Stomach (tissue), 19 donors: ENCODE measurements around the gene CHCHD3. TPM values are rescaled to one million over a fixed set of nuclear protein-coding genes. Genes with fewer than 3 reads are reported as not detected.

Source experiments
- DNase-seq, 2 donors: peaks; one replicate each; pipeline versions ENCODE4 v3.0.0 to v3.0.0-alpha.2; 2013 to 2019
- H3K27ac ChIP-seq, 5 donors: fragments of 200-600 bp in 4 of 5; sonication (generic) in 4 of 5; one replicate each; pipeline ENCODE4 v1.5.1; 2013 to 2019; ENCODE audit warnings: mild to moderate bottlenecking in 1 of 5, moderate library complexity in 1 of 5
- H3K27me3 ChIP-seq, 3 donors: fragments of 200-600 bp; sonication (generic); one replicate each; pipeline ENCODE4 v1.5.1; 2017 to 2019; ENCODE audit warnings: mixed run types in 1 of 3
- H3K36me3 ChIP-seq, 4 donors: fragments of 200-600 bp; sonication (generic); 1 replicate in 3 of 4; 2 replicates in 1 of 4; pipeline ENCODE4 v1.5.1; 2016 to 2019
- H3K4me1 ChIP-seq, 4 donors: fragments of 200-600 bp; sonication (generic); one replicate each; pipeline ENCODE4 v1.5.1; 2016 to 2019
- H3K4me3 ChIP-seq, 4 donors: fragments of 200-600 bp; sonication (generic) in 3 of 4; one replicate each; pipeline ENCODE4 v1.5.1; 2016 to 2019; ENCODE audit warnings: mild to moderate bottlenecking in 1 of 4
- H3K9me3 ChIP-seq, 4 donors: fragments of 200-600 bp; sonication (generic); one replicate each; pipeline ENCODE4 v1.5.1; 2016 to 2019
- EP300 ChIP-seq: sonication (generic); formaldehyde crosslinking; IDR thresholded peaks from one replicate; pipeline ENCODE4 v1.6.1; 2017; ENCODE audit warnings: antibody characterized with exemption
- POLR2A ChIP-seq, 4 donors: fragments of 450-650 bp; IDR thresholded peaks; one replicate each; pipeline ENCODE4 v1.6.1; 2016; ENCODE audit warnings: antibody characterized with exemption in 4 of 4, control low read depth in 2 of 4, mild to moderate bottlenecking in 1 of 4, moderate library complexity in 1 of 4
- POLR2AphosphoS5 ChIP-seq, 3 donors: sonication (generic); formaldehyde crosslinking; IDR thresholded peaks; one replicate each; pipeline ENCODE4 v1.6.1; 2016; ENCODE audit warnings: antibody characterized with exemption in 3 of 3
- WGBS, 5 donors: extraction: QIAGEN DNeasy Blood & Tissue Kit in 3 of 5; methylation state at CpG; one replicate each; pipeline versions ENCODE4 v1.1.5 to v1.1.7; 2013 to 2018; 5-methylcytosine and 5-hydroxymethylcytosine counted together
- intact Hi-C: fragments of 100-400 bp; cut with DNase I; formaldehyde crosslinking; loops from one replicate; pipeline ENCODE4 v1.15.1; 2023; ENCODE audit warnings: low total_unique reads
- long read RNA-seq, 10 donors: transcript quantifications; one replicate each; lab custom pipeline, GENCODE V29; 2026
- polyA plus RNA-seq, 3 donors: library from polyadenylated mRNA; stranded (reverse); fragments of 200-250 nt; gene quantifications; one replicate each; pipeline ENCODE4 v1.2.3, GENCODE V29; 2013
- total RNA-seq, 5 donors: library from RNA; depleted of rRNA; stranded (reverse); fragments of >200 nt; gene quantifications; one replicate each; pipeline versions ENCODE4 v1.1.0 to v1.2.3, GENCODE V29; 2014 to 2016
- TF ChIP-seq, protein P1 (sequence below), 7 experiments: fragments of 450-650 bp in 4 of 7; fragments of 200-600 bp in 3 of 7; sonication (generic) in 3 of 7; IDR thresholded peaks; one replicate each; pipeline ENCODE4 v1.5.1; 2016 to 2019; ENCODE audit warnings: antibody characterized with exemption in 7 of 7, control low read depth in 2 of 7, mild to moderate bottlenecking in 1 of 7
- donor health status: healthy with polysubstance abuse.
- donor health status: Bipolar disorder and iron deficiency.
- donor health status: healthy.

CHCHD3 gene
- total RNA-seq (10 to 100 TPM in 4 of 5 donors, 1 to 10 TPM in 1; 5.8 to 90.9 (median 40.2) TPM), polyA plus RNA-seq (10 to 100 TPM; 23.0 to 40.3 (median 39.6) TPM)
- long read RNA-seq, donor 1, transcript CHCHD3-201 (8 exons, 1,598 nt) = major isoform, 14 of 25 reads
- long read RNA-seq, donor 1, partial matches to known transcripts = 11 of 25 reads
- long read RNA-seq, donor 1, other reads (novel, unspliced or antisense) = 0 of 25 reads
- long read RNA-seq, donor 2, transcript CHCHD3-201 (8 exons, 1,598 nt) = major isoform, 9 of 16 reads
- long read RNA-seq, donor 2, partial matches to known transcripts = 7 of 16 reads
- long read RNA-seq, donor 2, other reads (novel, unspliced or antisense) = 0 of 16 reads
- long read RNA-seq, donor 3, transcript CHCHD3-201 (8 exons, 1,598 nt) = major isoform, 16 of 22 reads
- long read RNA-seq, donor 3, partial matches to known transcripts = 6 of 22 reads
- long read RNA-seq, donor 3, other reads (novel, unspliced or antisense) = 0 of 22 reads
- long read RNA-seq, donor 4, partial matches to known transcripts = 0 of 4 reads
- long read RNA-seq, donor 4, other reads (novel, unspliced or antisense) = 0 of 4 reads
- long read RNA-seq, donor 5, transcript CHCHD3-201 (8 exons, 1,598 nt) = major isoform, 19 of 40 reads
- long read RNA-seq, donor 5, partial matches to known transcripts = 10 of 40 reads
- long read RNA-seq, donor 5, other reads (novel, unspliced or antisense) = 11 of 40 reads
- long read RNA-seq, donor 6, transcript CHCHD3-201 (8 exons, 1,598 nt) = major isoform, 25 of 91 reads
- long read RNA-seq, donor 6, partial matches to known transcripts = 66 of 91 reads
- long read RNA-seq, donor 6, other reads (novel, unspliced or antisense) = 0 of 91 reads
- long read RNA-seq, donor 7, transcript CHCHD3-201 (8 exons, 1,598 nt) = major isoform, 22 of 22 reads
- long read RNA-seq, donor 7, partial matches to known transcripts = 0 of 22 reads
- long read RNA-seq, donor 7, other reads (novel, unspliced or antisense) = 0 of 22 reads
- long read RNA-seq, donor 8, transcript CHCHD3-201 (8 exons, 1,598 nt) = major isoform, 13 of 21 reads
- long read RNA-seq, donor 8, partial matches to known transcripts = 8 of 21 reads
- long read RNA-seq, donor 8, other reads (novel, unspliced or antisense) = 0 of 21 reads
- long read RNA-seq, donor 9, transcript CHCHD3-201 (8 exons, 1,598 nt) = major isoform, 10 of 15 reads
- long read RNA-seq, donor 9, partial matches to known transcripts = 5 of 15 reads
- long read RNA-seq, donor 9, other reads (novel, unspliced or antisense) = 0 of 15 reads
- long read RNA-seq, donor 10, transcript CHCHD3-201 (8 exons, 1,598 nt) = major isoform, 13 of 13 reads
- long read RNA-seq, donor 10, partial matches to known transcripts = 0 of 13 reads
- long read RNA-seq, donor 10, other reads (novel, unspliced or antisense) = 0 of 13 reads

DNA sequence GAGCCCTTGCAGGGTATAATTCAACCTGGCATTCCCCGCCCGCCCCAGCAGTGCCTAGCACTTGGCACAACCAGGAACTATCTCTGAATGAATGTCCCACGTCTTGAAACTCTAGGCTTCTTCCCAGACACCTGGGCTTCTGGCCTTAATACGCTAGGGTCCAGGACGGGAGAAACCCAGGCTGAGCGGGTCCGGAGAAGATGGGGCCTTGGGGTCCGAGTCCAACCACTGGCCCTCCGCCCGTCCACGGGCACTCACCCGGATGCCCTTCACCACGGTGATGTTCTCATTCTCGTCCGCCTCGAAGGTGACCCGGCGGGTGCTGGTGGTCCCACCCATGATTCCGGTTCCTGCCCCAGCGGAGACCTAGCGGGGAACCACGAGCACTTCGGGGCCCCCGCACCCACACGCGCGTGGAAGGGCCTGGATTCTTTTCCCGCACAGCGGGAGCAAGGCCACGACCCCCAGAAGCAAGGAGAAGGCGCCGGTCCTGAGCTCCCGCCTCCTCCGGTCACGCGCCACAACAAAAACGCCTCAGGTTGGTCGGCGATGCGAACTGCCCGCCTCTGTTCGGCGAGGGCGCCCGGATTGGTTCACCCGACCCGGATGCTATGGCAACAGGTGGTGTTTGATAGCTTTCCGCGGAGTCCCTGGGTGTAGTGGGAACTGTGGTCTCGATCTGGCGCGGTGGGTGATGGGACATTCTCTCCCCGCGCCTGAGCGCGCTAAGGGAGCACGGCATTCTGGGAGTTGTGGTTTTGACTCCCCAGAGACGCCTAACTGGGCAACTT lies at the start of gene CHCHD3:
Gene CHCHD3, minus strand, starts transcription at position 492 of the 791 bp plus-strand sequence. Its CDS starts 153 bp downstream, at position 339.
- no peaks in the 10 kb centered on the region for H3K9me3 ChIP-seq
- peak within 1 kb of the TSS; percentile 80 to 89 (median 84) for H3K27ac ChIP-seq
- DNase-seq = peak; percentile 98 to 99
- H3K36me3 ChIP-seq = peaks cover 0 to 5% (median 0%) of the 10 kb centered on the region in 4 donors
- 0% methylated on average over 29 to 58 of the region's 58 CpGs for WGBS, 5 donors
- no peaks in the 10 kb centered on the region for H3K27me3 ChIP-seq
- TF ChIP-seq, protein P1, sequence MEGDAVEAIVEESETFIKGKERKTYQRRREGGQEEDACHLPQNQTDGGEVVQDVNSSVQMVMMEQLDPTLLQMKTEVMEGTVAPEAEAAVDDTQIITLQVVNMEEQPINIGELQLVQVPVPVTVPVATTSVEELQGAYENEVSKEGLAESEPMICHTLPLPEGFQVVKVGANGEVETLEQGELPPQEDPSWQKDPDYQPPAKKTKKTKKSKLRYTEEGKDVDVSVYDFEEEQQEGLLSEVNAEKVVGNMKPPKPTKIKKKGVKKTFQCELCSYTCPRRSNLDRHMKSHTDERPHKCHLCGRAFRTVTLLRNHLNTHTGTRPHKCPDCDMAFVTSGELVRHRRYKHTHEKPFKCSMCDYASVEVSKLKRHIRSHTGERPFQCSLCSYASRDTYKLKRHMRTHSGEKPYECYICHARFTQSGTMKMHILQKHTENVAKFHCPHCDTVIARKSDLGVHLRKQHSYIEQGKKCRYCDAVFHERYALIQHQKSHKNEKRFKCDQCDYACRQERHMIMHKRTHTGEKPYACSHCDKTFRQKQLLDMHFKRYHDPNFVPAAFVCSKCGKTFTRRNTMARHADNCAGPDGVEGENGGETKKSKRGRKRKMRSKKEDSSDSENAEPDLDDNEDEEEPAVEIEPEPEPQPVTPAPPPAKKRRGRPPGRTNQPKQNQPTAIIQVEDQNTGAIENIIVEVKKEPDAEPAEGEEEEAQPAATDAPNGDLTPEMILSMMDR (IDR thresholded peaks at IDR 0.05) = no peak
- peak; percentile 61 to 91 (median 76) for TF ChIP-seq POLR2AphosphoS5 (IDR thresholded peaks at IDR 0.05)
- intact Hi-C loops = no loop called here
- peak within 1 kb of the TSS; percentile 80 to 88 (median 87) for H3K4me3 ChIP-seq
- peaks cover 9 to 36% (median 19%) of the 10 kb centered on the region in 4 donors for H3K4me1 ChIP-seq

GRCh38 chr7:133130166-133130565 lies 48.3 kb upstream of the CHCHD3 start:
- WGBS, 5 donors = 94 to 97% (median 95%) methylated on average over 8 of the region's 8 CpGs
- TF ChIP-seq, protein P1 (IDR thresholded peaks at IDR 0.05) = no peak
- no peak for TF ChIP-seq POLR2AphosphoS5 (IDR thresholded peaks at IDR 0.05)
- TF ChIP-seq EP300 = no peak
- no peak for TF ChIP-seq POLR2A (IDR thresholded peaks at IDR 0.05)
- DNase-seq = no peak
- Histone ChIP-seq H3K9me3 (no peaks in the 10 kb centered on the region), H3K27me3 (peaks cover 0 to 4% (median 0%) of the 10 kb centered on the region in 3 donors), H3K27ac (no peak overlapping the region), H3K4me3 (no peak overlapping the region), H3K4me1 (no peaks in the 10 kb centered on the region), H3K36me3 (no peaks in the 10 kb centered on the region)
- intact Hi-C loops = no loop called here

- no peak for DNase-seq
- TF ChIP-seq, protein P1 (IDR thresholded peaks at IDR 0.05) = no peak
- no peak for TF ChIP-seq EP300
- TF ChIP-seq POLR2AphosphoS5 (IDR thresholded peaks at IDR 0.05) = no peak
- no peak for TF ChIP-seq POLR2A (IDR thresholded peaks at IDR 0.05)
- Histone ChIP-seq H3K4me3 (no peak overlapping the region), H3K36me3 (no peaks in the 10 kb centered on the region), H3K9me3 (no peaks in the 10 kb centered on the region), H3K27ac (no peak overlapping the region), H3K4me1 (no peaks in the 10 kb centered on the region), H3K27me3 (peaks cover 0 to 4% (median 0%) of the 10 kb centered on the region in 3 donors)
- intact Hi-C loops = no loop called here
- 38 to 51% (median 46%) methylated on average over 2 of the region's 2 CpGs for WGBS, 5 donors
Measured at GRCh38 chr7:133126422-133126821, 44.5 kb upstream of the CHCHD3 start.
